KMS-11 (cell line): ENCODE measurements around the gene COBL.

ENCODE experiments used
- H2AFZ ChIP-seq: fragments of 200-600 bp; sonication (generic); 2 replicates; pipeline ENCODE4 v1.6.1; 2016; ENCODE audit warnings: antibody characterized with exemption, mixed run types, low read depth
- H3K27ac ChIP-seq: fragments of 200-600 bp; sonication (generic); 2 replicates; pipeline ENCODE4 v1.6.1; 2016; ENCODE audit warnings: mild to moderate bottlenecking, mixed run types
- H3K27me3 ChIP-seq: fragments of 200-600 bp; sonication (generic); 2 replicates; pipeline ENCODE4 v1.6.1; 2017; ENCODE audit warnings: mild to moderate bottlenecking, low read depth, mixed run types, moderate library complexity; ENCODE audit not compliant: insufficient read depth
- H3K36me3 ChIP-seq: fragments of 200-600 bp; sonication (generic); 2 replicates; pipeline ENCODE4 v1.6.1; 2017; ENCODE audit warnings: mild to moderate bottlenecking, mixed run types; ENCODE audit not compliant: insufficient read depth
- H3K4me1 ChIP-seq: fragments of 200-600 bp; sonication (generic); 2 replicates; pipeline ENCODE4 v1.6.1; 2016; ENCODE audit warnings: mild to moderate bottlenecking, low read depth, mixed run types; ENCODE audit not compliant: poor library complexity, severe bottlenecking
- H3K4me2 ChIP-seq: fragments of 200-600 bp; sonication (generic); 2 replicates; pipeline ENCODE4 v1.7.0; 2016; ENCODE audit warnings: mild to moderate bottlenecking, mixed run types
- H3K4me3 ChIP-seq: fragments of 200-600 bp; sonication (generic); IDR thresholded peaks from 2 replicates; pipeline ENCODE4 v1.6.1; 2017; ENCODE audit warnings: low read depth, low read length, mixed read lengths; ENCODE audit not compliant: insufficient read depth
- H3K79me2 ChIP-seq: fragments of 200-600 bp; sonication (generic); 2 replicates; pipeline ENCODE4 v1.6.1; 2016; ENCODE audit warnings: low read depth, mixed run types; ENCODE audit not compliant: insufficient read depth
- H3K9ac ChIP-seq: fragments of 200-600 bp; sonication (generic); 2 replicates; pipeline ENCODE4 v1.6.1; 2016; ENCODE audit warnings: mild to moderate bottlenecking, mixed run types
- H4K20me1 ChIP-seq: fragments of 200-600 bp; sonication (generic); 2 replicates; pipeline ENCODE4 v1.6.1; 2016; ENCODE audit warnings: mild to moderate bottlenecking, mixed run types; ENCODE audit not compliant: insufficient read depth
- CTCF ChIP-seq: fragments of 200-600 bp; sonication (generic); conservative IDR thresholded peaks from 2 replicates; pipeline ENCODE4 v1.6.1; 2017; ENCODE audit warnings: low read depth, mild to moderate bottlenecking, antibody characterized with exemption, low read length, moderate library complexity, mixed read lengths

COBL gene

GRCh38 chr7:51234609-51235308 is 81.8 kb downstream of the COBL start:
- Histone ChIP-seq H3K4me3 (no peak overlapping the region), H3K79me2 (no peaks in the 10 kb centered on the region), H3K4me2 (no peak overlapping the region), H2AFZ (no peak overlapping the region), H4K20me1 (no peaks in the 10 kb centered on the region), H3K27me3 (no peaks in the 10 kb centered on the region), H3K4me1 (no peaks in the 10 kb centered on the region), H3K9ac (no peak overlapping the region), H3K27ac (no peak overlapping the region), H3K36me3 (no peaks in the 10 kb centered on the region)
- no peak for TF ChIP-seq CTCF

GRCh38 chr7:51234139-51234538 is 82.5 kb downstream of the COBL start:
- no peaks in the 10 kb centered on the region for H3K79me2 ChIP-seq
- no peaks in the 10 kb centered on the region for H3K36me3 ChIP-seq
- no peak overlapping the region for H3K4me2 ChIP-seq
- no peak overlapping the region for H2AFZ ChIP-seq
- H3K9ac ChIP-seq: no peak overlapping the region
- H4K20me1 ChIP-seq: no peaks in the 10 kb centered on the region
- H3K27me3 ChIP-seq: no peaks in the 10 kb centered on the region
- TF ChIP-seq CTCF: no peak
- no peaks in the 10 kb centered on the region for H3K4me1 ChIP-seq
- no peak overlapping the region for H3K27ac ChIP-seq
- H3K4me3 ChIP-seq: no peak overlapping the region

- no peaks in the 10 kb centered on the region for H3K4me1 ChIP-seq
- H2AFZ ChIP-seq: no peak overlapping the region
- no peaks in the 10 kb centered on the region for H4K20me1 ChIP-seq
- no peak overlapping the region for H3K9ac ChIP-seq
- no peaks in the 10 kb centered on the region for H3K27me3 ChIP-seq
- no peaks in the 10 kb centered on the region for H3K36me3 ChIP-seq
- no peak for TF ChIP-seq CTCF
- H3K79me2 ChIP-seq: no peaks in the 10 kb centered on the region
- no peak overlapping the region for H3K4me2 ChIP-seq
- H3K27ac ChIP-seq: no peak overlapping the region
- H3K4me3 ChIP-seq: no peak overlapping the region
Observed at GRCh38 chr7:51233374-51233773, 83.2 kb downstream of the COBL start.

- TF ChIP-seq CTCF: no peak
- Histone ChIP-seq H2AFZ (no peak overlapping the region), H3K27ac (no peak overlapping the region)
Observed at GRCh38 chr7:51230723-51231122, 85.9 kb downstream of the COBL start.

More at GRCh38 chr7:51230723-51231122, 85.9 kb downstream of the COBL start:
- Histone ChIP-seq H3K4me1 (no peaks in the 10 kb centered on the region), H3K79me2 (no peaks in the 10 kb centered on the region), H4K20me1 (no peaks in the 10 kb centered on the region), H3K27me3 (no peaks in the 10 kb centered on the region), H3K4me3 (no peak overlapping the region), H3K4me2 (no peak overlapping the region), H3K36me3 (no peaks in the 10 kb centered on the region), H3K9ac (no peak overlapping the region)
